HG03432 (cell line): Measurements from ENCODE around the gene GET3.

ENCODE experiments used
- ATAC-seq: cut with Tn5 transposase; IDR thresholded peaks from one replicate; pipeline ENCODE4 v1.9.1; 2021; ENCODE audit warnings: mild to moderate bottlenecking, moderate library complexity; ENCODE audit not compliant: unreplicated experiment

Gene GET3

GRCh38 chr19:12750851-12751250, 13.6 kb downstream of the GET3 start:
- ATAC-seq: no peak

GRCh38 chr19:12751635-12752034, 14.3 kb downstream of the GET3 start, which contains the start of gene BEST2:
Gene BEST2, plus strand, starts transcription at chr19:12751791. Its CDS starts 802 bp downstream, at chr19:12752593.
- ATAC-seq: no peak

GRCh38 chr19:12752056-12752781, 14.9 kb downstream of the GET3 start:
- no peak for ATAC-seq

- no peak for ATAC-seq
These were observed 17.3 kb downstream of the GET3 start for GRCh38 chr19:12754465-12755196.

GRCh38 chr19:12756150-12756883, 19.0 kb downstream of the GET3 start:
- no peak for ATAC-seq

GRCh38 chr19:12757544-12758274, 20.4 kb downstream of the GET3 start:
- ATAC-seq: no peak

- no peak for ATAC-seq
These were observed 22.4 kb downstream of the GET3 start for GRCh38 chr19:12759686-12760085.

GRCh38 chr19:12763100-12763499, 25.8 kb downstream of the GET3 start:
- ATAC-seq: no peak

- no peak for ATAC-seq
These were observed 27.4 kb downstream of the GET3 start for GRCh38 chr19:12764698-12765097.

GRCh38 chr19:12766051-12766521, 28.8 kb downstream of the GET3 start:
- ATAC-seq: peak; percentile 44

GRCh38 chr19:12767150-12767549, 29.9 kb downstream of the GET3 start:
- no peak for ATAC-seq

GRCh38 chr19:12767666-12768065, 30.4 kb downstream of the GET3 start:
- ATAC-seq: no peak

- no peak for ATAC-seq
These were observed 32.4 kb downstream of the GET3 start for GRCh38 chr19:12769689-12770088.

- ATAC-seq: no peak
These were observed 33.6 kb downstream of the GET3 start for GRCh38 chr19:12770922-12771321.

GRCh38 chr19:12772323-12772722, 35.0 kb downstream of the GET3 start:
- ATAC-seq: no peak

GRCh38 chr19:12773571-12773970, 36.3 kb downstream of the GET3 start:
- no peak for ATAC-seq

- ATAC-seq: no peak
These were observed 37.6 kb downstream of the GET3 start, which contains the start of gene HOOK2 for GRCh38 chr19:12774588-12775555. Gene HOOK2, minus strand, starts transcription at chr19:12775552. Its CDS starts 103 bp downstream, at chr19:12775449.

- ATAC-seq: peak; percentile 47
These were observed 40.1 kb downstream of the GET3 start for GRCh38 chr19:12777217-12778016.
